HG02763 (cell line): ENCODE measurements around the gene HOXA5.

ENCODE experiments used
- ATAC-seq: cut with Tn5 transposase; IDR thresholded peaks from one replicate; pipeline ENCODE4 v1.9.1; 2021; ENCODE audit warnings: mild to moderate bottlenecking, moderate library complexity; ENCODE audit not compliant: unreplicated experiment

Gene HOXA5

GRCh38 chr7:27122077-27122910, 21.2 kb downstream of the HOXA5 start:
- no peak for ATAC-seq

- no peak for ATAC-seq
These were observed 21.8 kb downstream of the HOXA5 start for GRCh38 chr7:27121684-27122076.

GRCh38 chr7:27119412-27119911, 24.0 kb downstream of the HOXA5 start:
- no peak for ATAC-seq

- ATAC-seq: no peak
These were observed 24.9 kb downstream of the HOXA5 start for GRCh38 chr7:27118580-27118979.

- ATAC-seq: no peak
These were observed 25.5 kb downstream of the HOXA5 start for GRCh38 chr7:27117887-27118491.

- no peak for ATAC-seq
These were observed 26.3 kb downstream of the HOXA5 start for GRCh38 chr7:27116962-27117886.

- ATAC-seq: no peak
These were observed 27.2 kb downstream of the HOXA5 start for GRCh38 chr7:27116031-27116961.

GRCh38 chr7:27115221-27116026, 28.1 kb downstream of the HOXA5 start:
- no peak for ATAC-seq

- ATAC-seq: no peak
These were observed 28.6 kb downstream of the HOXA5 start for GRCh38 chr7:27114881-27115220.

GRCh38 chr7:27113991-27114769, 29.3 kb downstream of the HOXA5 start:
- no peak for ATAC-seq

GRCh38 chr7:27112955-27113949, 30.2 kb downstream of the HOXA5 start:
- no peak for ATAC-seq

- no peak for ATAC-seq
These were observed 31.1 kb downstream of the HOXA5 start for GRCh38 chr7:27112361-27112760.

GRCh38 chr7:27111751-27112277, 31.7 kb downstream of the HOXA5 start:
- ATAC-seq: no peak

- ATAC-seq: no peak
These were observed 32.3 kb downstream of the HOXA5 start for GRCh38 chr7:27111042-27111750.

- ATAC-seq: no peak
These were observed 33.1 kb downstream of the HOXA5 start for GRCh38 chr7:27110186-27111031.
